ENCODE results near the gene ASIC3. TPM values are rescaled to one million over a fixed set of nuclear protein-coding genes. Genes with fewer than 3 reads are reported as not detected.

The ASIC3 gene
- total and polyA plus RNA-seq, 2 of the 4 experiments (the other 2 are of a cell fraction), result 0.74 TPM; not detected in 1

DNA sequence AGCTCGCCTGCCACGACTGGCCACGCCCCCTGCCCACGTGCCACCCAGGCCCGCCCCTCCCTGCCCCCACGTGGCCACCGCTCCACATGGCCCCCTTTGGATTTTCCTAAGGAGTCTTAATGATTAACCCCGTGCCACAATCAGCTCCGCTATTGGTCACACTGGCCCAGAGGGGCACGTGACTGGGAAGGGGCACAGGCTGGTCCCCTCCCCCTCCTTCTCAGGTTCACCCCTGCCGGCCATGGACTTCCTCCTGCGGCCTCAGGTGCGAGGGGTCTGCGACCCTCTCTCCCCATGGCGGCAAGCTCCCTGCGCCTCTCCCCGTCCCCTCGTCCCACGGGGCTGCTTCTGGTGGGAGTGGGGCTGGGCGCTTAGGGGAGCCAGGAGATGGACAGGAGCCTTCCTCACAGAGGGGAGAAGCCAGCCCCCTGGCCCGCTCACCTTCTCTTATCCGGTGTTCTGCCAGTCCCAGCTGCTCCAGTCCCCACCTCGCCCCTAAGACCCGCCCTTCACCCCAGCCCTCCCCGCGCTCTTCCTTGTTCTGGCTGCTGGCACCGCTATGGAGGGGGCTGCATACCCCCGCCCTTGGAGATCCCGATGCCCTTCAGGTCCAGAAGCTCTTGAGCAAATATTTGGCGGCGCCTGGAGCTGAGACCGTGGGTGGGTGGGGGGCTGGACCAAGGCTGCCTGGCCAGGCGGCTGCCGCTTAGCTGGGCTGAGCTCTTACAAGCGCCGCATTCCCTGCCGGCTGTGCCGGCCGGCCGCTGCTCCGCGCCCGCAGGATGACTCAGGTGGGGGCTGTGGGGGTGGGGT is 14.3 kb downstream of the ASIC3 start (continued):
- TF ChIP-seq MXI1 (IDR thresholded peaks at IDR 0.05; ENCODE audit: borderline replicate concordance, low read depth, low read length) (peak; percentile 86), NFE2L2 (IDR thresholded peaks at IDR 0.05; ENCODE audit: low read depth, low read length) (peak; percentile 14; the same call in 1 of the 2 replicates)

DNA sequence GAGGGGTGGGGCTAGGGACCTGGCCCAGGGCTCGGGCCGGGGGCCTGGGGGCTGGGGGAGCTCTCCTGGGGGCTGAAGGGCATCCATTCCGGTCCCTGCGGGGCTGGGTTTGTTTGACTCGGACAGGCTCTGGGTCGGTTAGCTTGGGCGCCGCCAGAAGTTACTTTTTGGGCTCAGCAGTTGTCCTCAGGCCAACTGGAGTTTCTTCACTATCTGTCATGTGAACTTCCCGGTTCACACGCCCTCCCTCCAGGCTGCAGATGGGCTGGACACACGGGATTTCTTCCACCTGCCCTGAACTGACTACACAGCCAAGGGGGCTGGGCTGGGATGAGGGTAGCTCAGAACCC is 14.9 kb downstream of the ASIC3 start:
- ChIA-PET CTCF (no interaction called here), POLR2A (ENCODE audit: unreplicated experiment) (no interaction called here)
- Histone ChIP-seq H3K9ac (ENCODE audit: low read depth, low read length) (no peak overlapping the region), H4K20me1 (ENCODE audit: insufficient read depth, low read length) (peaks cover 32% of the 10 kb centered on the region), H4K8ac (ENCODE audit: low read depth in 2 of 2, low read length in 2 of 2) (no peak overlapping the region; a peak in 1 of 4 replicates), H2BK15ac (ENCODE audit: low read depth, low read length) (no peak overlapping the region), H3K4me3 (ENCODE audit: insufficient read depth, low read depth, low read length) (no peak overlapping the region), H3K18ac (ENCODE audit: low read depth, low read length) (no peak overlapping the region), H4K91ac (ENCODE audit: insufficient read depth, low read depth, low read length) (no peak overlapping the region), H3K14ac (replicated peaks; ENCODE audit: low read depth, low read length) (no peak overlapping the region), H2BK5ac (ENCODE audit: low read depth, low read length, poor library complexity, severe bottlenecking) (peak overlapping the region; percentile 21), H3K27ac (ENCODE audit: insufficient read depth, low read length) (no peak overlapping the region), H3K23ac (ENCODE audit: low read depth, low read length) (peak overlapping the region; percentile 42; the same call in 1 of the 2 replicates), H2AK9ac (replicated peaks; ENCODE audit: low read depth, low read length, poor library complexity) (peak overlapping the region; percentile 26), H3K79me1 (ENCODE audit: low read depth in 1 of 2, low read length in 2 of 2) (peaks cover 24 to 67% of the 10 kb centered on the region in 2 experiments), H3K4me2 (ENCODE audit: low read depth, low read length) (peak overlapping the region; percentile 20; the same call in 1 of the 2 replicates), H3K4me1 (ENCODE audit: control insufficient read depth, insufficient read depth, low read length) (peaks cover 42% of the 10 kb centered on the region), H3K36me3 (ENCODE audit: control insufficient read depth, insufficient read depth, low read length) (peaks cover 36% of the 10 kb centered on the region), H2BK20ac (ENCODE audit: low read depth, low read length) (no peak overlapping the region), H4K5ac (ENCODE audit: low read depth, low read length) (no peak overlapping the region), H2BK120ac (ENCODE audit: low read depth, low read length) (no peak overlapping the region), H3K27me3 (ENCODE audit: control insufficient read depth, insufficient read depth, low read length) (no peaks in the 10 kb centered on the region), H3K9me1 (ENCODE audit: insufficient read depth, low read length) (peaks cover 12% of the 10 kb centered on the region; the same call in 1 of the 2 replicates), H2AFZ (replicated peaks; ENCODE audit: low read length, poor library complexity) (peak overlapping the region; percentile 62), H3K9me3 (ENCODE audit: control insufficient read depth, insufficient read depth, low read length) (no peaks in the 10 kb centered on the region), H3K4ac (ENCODE audit: low read depth, low read length) (peak overlapping the region; percentile 36), H2AK5ac (ENCODE audit: low read depth, low read length) (peak overlapping the region; percentile 91), H3K56ac (ENCODE audit: extremely low read depth, insufficient read depth, low read length) (no peak overlapping the region)
- TF ChIP-seq, protein P1, sequence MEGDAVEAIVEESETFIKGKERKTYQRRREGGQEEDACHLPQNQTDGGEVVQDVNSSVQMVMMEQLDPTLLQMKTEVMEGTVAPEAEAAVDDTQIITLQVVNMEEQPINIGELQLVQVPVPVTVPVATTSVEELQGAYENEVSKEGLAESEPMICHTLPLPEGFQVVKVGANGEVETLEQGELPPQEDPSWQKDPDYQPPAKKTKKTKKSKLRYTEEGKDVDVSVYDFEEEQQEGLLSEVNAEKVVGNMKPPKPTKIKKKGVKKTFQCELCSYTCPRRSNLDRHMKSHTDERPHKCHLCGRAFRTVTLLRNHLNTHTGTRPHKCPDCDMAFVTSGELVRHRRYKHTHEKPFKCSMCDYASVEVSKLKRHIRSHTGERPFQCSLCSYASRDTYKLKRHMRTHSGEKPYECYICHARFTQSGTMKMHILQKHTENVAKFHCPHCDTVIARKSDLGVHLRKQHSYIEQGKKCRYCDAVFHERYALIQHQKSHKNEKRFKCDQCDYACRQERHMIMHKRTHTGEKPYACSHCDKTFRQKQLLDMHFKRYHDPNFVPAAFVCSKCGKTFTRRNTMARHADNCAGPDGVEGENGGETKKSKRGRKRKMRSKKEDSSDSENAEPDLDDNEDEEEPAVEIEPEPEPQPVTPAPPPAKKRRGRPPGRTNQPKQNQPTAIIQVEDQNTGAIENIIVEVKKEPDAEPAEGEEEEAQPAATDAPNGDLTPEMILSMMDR (conservative IDR thresholded peaks at IDR 0.05; ENCODE audit: low read depth, low read length), result no peak
- no peak for TF ChIP-seq SMC3 (IDR thresholded peaks at IDR 0.05; ENCODE audit: low read depth, low read length)
- TF ChIP-seq MAFK (IDR thresholded peaks at IDR 0.05; ENCODE audit: low read depth, low read length), result no peak
- TF ChIP-seq, protein P2, sequence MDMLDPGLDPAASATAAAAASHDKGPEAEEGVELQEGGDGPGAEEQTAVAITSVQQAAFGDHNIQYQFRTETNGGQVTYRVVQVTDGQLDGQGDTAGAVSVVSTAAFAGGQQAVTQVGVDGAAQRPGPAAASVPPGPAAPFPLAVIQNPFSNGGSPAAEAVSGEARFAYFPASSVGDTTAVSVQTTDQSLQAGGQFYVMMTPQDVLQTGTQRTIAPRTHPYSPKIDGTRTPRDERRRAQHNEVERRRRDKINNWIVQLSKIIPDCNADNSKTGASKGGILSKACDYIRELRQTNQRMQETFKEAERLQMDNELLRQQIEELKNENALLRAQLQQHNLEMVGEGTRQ (IDR thresholded peaks at IDR 0.05; ENCODE audit: low read depth, low read length), result no peak
- no peak for TF ChIP-seq RCOR1 (IDR thresholded peaks at IDR 0.05; ENCODE audit: insufficient replicate concordance, low read length)
- no TSS peak for BruUV-seq (replicated peaks)
- WGBS, 2 experiments (ENCODE audit: extremely low coverage in 2 of 2, insufficient read length in 1 of 2), result no CpG with 5 or more reads among the region's 11 CpGs
- in situ Hi-C loops (cut with MboI; ENCODE audit: low sequenced_read_pairs), result no loop called here
- dilution Hi-C loops (cut with HindIII; ENCODE audit: low sequenced_read_pairs, unreplicated experiment), result no loop called here
- intact Hi-C loops (cut with micrococcal nuclease), result no loop called here
- DNase-seq (peak; percentile 69), ATAC-seq (ENCODE audit: low read depth) (no peak)

Measured in IMR-90 (cell line).